Stimulated activated CD8-positive, alpha-beta memory T cell treated with anti-CD3 and anti-CD28 coated beads, Interleukin-4, amount 100 ng/mL, for 1 hour (primary cell): ENCODE data around the gene ZNF19.
"Not testable (repeated sequence)": the region's sequence is repeated elsewhere in the genome, so short reads cannot be mapped to it uniquely, and the experiment has no call there.

Source experiments
- DNase-seq, 2 donors: peaks; one replicate each; pipeline ENCODE4 v3.0.0-alpha.2; 2020; ENCODE audit warnings: low read depth in 2 of 2, low spot score in 1 of 2

Gene ZNF19

GRCh38 chr16:71489122-71489521, at the start of gene ZNF19:
Gene ZNF19, minus strand, starts transcription at chr16:71489324. Its CDS starts 7,210 bp downstream, at chr16:71482114.
- DNase-seq, result no peak

- no peak for DNase-seq
Observed at GRCh38 chr16:71537643-71538042, 48.5 kb upstream of the ZNF19 start.

DNA sequence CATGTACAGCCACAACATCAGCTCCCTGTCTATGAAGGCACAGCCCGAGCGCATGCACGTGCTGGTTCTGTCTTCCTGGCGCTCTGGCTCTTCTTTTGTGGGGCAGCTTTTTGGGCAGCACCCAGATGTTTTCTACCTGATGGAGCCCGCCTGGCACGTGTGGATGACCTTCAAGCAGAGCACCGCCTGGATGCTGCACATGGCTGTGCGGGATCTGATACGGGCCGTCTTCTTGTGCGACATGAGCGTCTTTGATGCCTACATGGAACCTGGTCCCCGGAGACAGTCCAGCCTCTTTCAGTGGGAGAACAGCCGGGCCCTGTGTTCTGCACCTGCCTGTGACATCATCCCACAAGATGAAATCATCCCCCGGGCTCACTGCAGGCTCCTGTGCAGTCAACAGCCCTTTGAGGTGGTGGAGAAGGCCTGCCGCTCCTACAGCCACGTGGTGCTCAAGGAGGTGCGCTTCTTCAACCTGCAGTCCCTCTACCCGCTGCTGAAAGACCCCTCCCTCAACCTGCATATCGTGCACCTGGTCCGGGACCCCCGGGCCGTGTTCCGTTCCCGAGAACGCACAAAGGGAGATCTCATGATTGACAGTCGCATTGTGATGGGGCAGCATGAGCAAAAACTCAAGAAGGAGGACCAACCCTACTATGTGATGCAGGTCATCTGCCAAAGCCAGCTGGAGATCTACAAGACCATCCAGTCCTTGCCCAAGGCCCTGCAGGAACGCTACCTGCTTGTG, 47.8 kb upstream of the ZNF19 start:
- no peak for DNase-seq

DNA sequence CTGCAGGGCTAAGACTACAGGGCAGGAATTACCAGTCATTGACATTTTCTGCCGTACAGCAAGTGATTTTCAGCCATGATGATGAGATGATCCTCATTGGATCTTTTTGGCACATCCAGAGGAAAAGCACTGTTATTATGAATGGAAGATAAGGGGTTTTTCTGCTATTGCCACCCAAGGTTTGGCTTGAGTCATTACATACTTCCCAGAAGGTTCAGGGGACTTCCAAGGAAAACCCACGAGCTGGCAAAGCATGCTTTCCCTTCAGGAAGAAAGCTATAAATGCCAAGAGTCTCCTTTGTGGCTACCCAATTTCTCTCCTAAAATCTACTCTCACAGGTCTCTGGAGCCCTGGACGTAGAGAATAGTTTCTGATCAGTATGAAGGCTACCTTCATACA, 43.2 kb upstream of the ZNF19 start:
- no peak for DNase-seq

GRCh38 chr16:71528863-71529262, 39.7 kb upstream of the ZNF19 start:
- no peak for DNase-seq

DNA sequence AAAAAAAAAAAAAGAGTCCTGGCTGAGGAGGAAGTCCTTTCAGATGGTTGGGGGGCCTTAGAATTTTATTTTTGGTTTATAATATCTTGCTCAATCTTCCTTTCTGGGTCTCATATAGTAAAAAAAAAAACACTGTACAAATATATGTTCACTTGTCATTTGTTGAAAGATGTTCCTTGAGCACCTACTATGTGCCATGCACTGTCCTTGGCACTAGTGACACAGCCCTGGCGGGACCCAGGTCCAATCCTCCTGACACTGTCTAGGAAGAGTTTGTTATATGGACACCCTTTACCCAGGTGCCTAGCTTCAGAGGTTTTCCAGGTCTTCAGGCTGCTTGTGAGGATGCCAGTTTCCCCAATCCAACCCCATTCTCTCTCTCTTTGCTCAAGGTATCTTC, 39.1 kb upstream of the ZNF19 start:
- DNase-seq, result no peak

DNA sequence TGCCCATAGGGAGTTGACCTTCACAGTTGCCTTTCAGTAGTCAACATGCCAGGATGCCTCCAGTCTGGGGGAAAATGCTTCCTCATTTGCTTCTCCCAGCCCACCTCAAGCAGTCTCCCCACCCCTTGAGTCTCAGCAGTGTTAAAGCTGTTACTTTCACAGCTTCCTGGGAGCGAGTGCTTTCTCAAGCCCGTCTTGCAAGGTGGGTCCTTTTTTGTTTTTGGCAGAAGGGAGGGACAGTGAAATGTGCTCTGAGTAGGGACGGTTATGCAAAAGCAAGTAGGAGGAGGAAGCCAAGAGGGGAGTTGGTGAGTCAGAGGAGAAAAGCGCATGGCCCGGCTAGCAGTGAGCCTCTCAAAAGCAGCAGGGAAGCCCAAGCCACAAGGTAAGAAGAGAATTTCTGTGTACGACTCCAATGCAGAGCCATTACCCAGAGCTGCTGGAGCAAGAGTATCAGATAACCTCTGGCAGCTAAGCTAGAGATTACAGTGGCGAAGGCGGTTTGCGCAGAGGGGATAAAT, 37.0 kb upstream of the ZNF19 start, which contains the start of gene CHST4:
Gene CHST4 (plus strand): TSS at position 316 of the 521 bp plus-strand sequence. CDS start 10,252 bp downstream, outside the sequence.
- DNase-seq, result no peak

DNA sequence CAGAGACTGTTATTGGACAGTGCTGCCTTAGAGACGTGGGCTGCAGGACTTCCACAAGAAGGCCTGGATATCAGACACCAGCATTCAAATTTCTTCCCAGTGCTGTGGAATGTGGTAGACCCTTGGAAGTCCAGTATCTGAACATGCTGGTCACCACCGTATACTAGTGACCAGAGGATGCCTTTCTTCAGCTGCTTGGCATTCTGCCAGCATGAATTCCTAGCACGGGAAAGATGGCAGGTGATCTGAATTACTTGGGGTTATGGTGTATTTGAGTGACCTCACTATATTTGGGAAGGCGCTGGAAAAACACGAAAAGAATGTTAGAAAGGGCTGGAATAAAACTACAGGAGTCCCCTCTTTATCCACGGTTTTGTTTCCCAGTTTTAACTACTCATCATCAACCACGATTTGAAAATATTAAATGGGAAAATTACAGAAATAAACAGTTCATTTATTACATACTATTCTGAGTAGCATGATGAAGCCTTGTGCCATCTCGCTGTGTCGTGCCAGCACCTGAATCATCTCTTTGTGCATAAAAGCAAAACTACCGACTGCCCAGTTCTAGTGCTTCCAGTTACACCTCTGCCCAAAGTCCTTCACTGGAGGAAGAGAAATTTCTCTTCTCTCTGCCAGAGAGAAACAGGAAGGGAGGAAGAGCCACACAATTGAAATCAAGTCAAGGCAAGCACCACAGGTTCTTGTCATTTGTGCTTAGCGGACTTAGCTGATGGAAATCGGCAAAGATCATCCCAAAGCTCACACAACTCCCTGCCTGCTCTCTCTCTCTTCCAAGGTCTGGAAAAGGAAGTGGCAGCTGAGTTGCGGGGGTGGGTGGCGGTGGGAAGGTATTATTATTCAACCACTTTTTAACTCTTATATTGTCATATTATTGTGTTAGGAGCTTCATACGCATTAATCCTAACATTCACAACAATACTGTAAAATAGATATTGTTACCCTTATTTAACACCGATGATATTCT, 35.7 kb upstream of the ZNF19 start:
- DNase-seq, result no peak

DNA sequence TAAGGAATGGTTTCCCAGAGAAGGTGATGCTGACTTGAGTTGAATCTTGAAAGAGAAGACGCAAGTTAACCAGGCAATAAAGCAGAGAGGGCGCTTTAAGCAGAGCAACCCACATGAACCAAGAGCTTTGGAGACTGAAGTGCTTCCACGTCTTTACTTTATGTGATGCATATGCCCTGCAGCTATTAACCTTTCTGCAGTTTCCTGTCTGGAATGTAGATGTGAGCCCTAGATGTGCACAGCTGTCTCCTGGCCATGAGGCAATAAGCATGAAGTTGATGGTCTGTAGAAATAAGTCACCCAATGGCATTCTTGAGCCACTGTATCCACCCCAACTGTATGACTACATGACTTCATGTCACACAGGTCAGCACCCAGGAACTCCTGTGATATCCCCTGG, 31.4 kb upstream of the ZNF19 start:
- DNase-seq, result no peak

DNA sequence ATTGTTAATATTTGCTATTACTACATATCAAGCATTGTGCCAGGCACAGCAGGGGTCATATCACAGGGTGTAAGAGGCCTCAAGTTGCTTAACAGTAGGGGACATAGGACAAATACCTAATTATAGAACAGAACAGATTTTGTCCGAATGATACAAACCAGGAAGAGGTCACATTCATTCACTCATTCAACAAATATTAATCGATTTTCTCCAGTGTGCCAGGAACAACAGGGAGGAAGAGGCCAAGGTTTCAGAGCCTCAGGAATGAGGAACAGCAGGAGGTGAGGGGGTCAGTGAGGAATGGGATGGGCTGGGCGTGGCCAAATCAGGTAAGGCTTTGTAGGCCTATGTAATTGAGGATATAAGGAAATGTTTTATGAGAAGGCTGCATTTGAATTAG, 25.9 kb upstream of the ZNF19 start:
- DNase-seq, result no peak

DNA sequence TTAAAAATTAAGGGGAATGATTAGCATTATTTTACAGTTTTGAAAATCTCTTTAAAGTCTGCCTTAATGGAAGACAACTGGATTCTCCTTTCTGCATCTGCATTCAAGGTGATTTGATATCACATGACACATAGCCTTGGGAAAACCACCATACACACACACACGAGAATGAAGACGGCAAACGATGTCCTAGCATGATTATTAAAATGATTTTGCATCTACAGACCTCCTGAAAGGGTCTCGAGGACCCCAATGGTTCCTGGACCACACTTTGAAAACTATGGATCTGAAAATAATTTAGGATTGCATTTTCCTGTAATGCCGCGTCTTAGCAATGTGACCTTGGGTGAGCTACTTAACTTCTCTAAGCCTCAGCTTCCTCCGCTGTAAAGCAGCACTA, 25.4 kb upstream of the ZNF19 start:
- no peak for DNase-seq

DNA sequence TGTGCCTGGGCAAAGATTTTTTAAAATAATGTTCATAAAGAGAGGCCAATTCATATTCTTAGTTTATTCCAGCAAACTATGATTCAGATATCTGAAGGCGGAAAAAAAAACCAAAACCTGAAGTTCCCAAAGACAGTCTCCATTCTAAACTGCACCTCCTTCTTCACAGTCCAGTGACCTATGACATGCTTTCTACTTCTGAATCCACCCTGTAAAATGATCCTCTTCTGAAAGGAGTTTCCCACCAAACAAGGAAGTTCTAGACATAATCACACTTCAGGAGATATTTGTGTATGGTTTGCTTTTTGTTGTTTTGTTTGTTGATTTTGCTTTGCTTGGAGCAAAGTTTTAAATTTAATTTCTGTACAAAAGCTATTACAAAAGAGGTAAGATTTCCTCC, 24.2 kb upstream of the ZNF19 start:
- no peak for DNase-seq

DNA sequence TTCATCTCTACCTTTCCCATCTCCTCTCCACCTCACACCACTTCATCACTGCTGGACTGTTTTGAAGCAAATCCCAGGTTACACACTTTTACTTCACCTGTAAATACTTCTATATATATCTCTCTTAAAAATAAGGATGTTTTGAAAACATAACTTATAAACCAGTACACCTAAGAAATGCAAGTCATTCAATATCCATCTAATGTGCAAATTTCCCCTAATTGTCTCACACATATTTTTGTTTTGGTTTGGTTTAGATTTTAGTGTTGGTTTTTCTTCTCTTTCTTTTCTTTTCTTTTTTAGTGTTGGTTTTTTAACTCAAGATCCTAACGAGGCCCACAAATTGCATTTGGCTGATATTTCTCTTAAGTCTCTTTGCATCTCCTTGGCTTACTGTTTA, 17.9 kb upstream of the ZNF19 start:
- DNase-seq, result no peak

- no peak for DNase-seq
Observed at GRCh38 chr16:71504901-71505300, 15.8 kb upstream of the ZNF19 start.

DNA sequence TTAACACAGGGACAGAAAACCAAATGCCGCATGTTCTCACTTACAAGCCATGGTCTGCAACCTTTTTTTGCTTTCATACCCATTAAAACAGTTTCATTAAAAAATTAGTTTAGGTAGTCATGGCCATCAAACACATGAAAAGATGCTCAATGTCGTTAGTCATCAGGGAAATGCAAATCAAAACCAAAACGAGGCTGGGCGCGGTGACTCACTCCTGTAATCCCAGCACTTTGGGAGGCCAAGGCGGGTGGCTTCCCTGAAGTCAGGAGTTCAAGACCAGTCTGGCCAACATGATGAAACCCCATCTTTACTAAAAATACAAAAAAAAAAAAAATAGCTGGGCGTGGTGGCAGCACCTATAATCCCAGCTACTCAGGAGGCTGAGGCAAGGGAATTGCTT, 14.9 kb upstream of the ZNF19 start:
- not testable (repeated sequence) for DNase-seq

DNA sequence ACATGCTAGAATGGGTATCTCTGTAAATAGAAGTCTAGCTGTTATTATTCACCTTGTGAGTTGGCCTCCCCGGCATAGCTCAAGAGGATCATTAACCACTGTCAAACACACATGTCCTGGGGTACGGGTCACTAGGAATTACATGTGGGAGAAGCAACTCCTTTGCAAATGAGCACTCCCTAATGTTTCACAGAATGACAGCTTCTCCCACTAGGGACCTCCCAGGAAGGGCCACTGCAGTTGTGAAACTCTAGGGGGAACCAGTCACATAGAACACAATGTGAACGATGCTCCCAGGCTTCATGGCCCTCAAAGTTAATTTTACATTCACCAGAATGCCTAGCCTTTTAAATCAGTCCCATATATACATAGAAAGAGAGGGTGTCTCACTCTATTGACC, 12.4 kb upstream of the ZNF19 start:
- DNase-seq, result no peak

GRCh38 chr16:71500964-71501363, 11.8 kb upstream of the ZNF19 start:
- DNase-seq, result no peak

- DNase-seq, result peak in 1 of 2 donors; percentile 2
Observed at GRCh38 chr16:71499775-71500364, 10.7 kb upstream of the ZNF19 start.

DNA sequence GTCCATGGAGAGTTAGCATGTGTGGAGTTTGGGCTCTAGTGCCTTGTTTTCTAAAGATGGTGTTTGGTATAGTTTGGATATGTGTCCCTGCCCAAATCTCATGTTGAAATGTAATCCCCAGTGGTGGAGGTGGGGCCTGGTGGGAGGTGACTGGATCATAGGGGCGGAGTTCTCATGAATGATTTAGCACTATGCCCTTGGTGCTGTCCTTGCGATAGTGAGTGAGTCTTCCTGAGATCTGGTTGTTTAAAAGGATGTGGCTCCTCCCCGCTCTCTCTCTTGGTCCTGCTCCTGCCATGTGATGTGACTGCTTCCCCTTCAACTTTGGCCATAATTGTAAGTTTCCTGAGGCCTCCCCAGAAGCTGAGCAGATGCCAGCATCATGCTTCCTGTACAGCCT, 8.9 kb upstream of the ZNF19 start:
- DNase-seq, result no peak

GRCh38 chr16:71493213-71493612, 4.1 kb upstream of the ZNF19 start:
- DNase-seq, result no peak

GRCh38 chr16:71492786-71493185, 3.7 kb upstream of the ZNF19 start:
- DNase-seq, result no peak
